ENCODE results near the gene SOX1.

- no peak for TF ChIP-seq ZNF274 (IDR thresholded peaks at IDR 0.05; ENCODE audit: low read depth, low read length)
- no peak for TF ChIP-seq SUZ12 (IDR thresholded peaks at IDR 0.05; ENCODE audit: extremely low read depth, insufficient read depth, insufficient read length)
Observed at GRCh38 chr13:112112534-112113276, 45.8 kb downstream of the SOX1 start.

All from NT2/D1 (cell line).